OCI-LY3 (cell line): ENCODE data around the gene ERCC2.

Experiments
- H2AFZ ChIP-seq: fragments of 200-600, 300-600 bp; shearing (Covaris generic); 2 replicates; pipeline ENCODE4 v1.6.0; 2014; ENCODE audit warnings: antibody characterized with exemption, low read depth, low read length
- H3K27ac ChIP-seq: fragments of 200-600, 300-600 bp; sonication (generic); 2 replicates; pipeline ENCODE4 v1.5.1; 2014; ENCODE audit warnings: mild to moderate bottlenecking, low read length, moderate library complexity, mixed read lengths
- H3K27me3 ChIP-seq: fragments of 200-600, 300-600 bp; sonication (generic); 2 replicates; pipeline ENCODE4 v1.6.1; 2014; ENCODE audit warnings: low read depth, low read length, mixed read lengths
- H3K36me3 ChIP-seq: fragments of 200-600, 300-600 bp; sonication (generic); replicated peaks from 2 replicates; pipeline ENCODE3; 2014; ENCODE audit warnings: low read depth, low read length, mixed read lengths
- H3K4me1 ChIP-seq: fragments of 300-600, 200-600 bp; sonication (generic); 2 replicates; pipeline ENCODE4 v1.6.1; 2014; ENCODE audit warnings: low read length, mixed read lengths
- H3K4me2 ChIP-seq: fragments of 200-600, 300-600 bp; sonication (generic); 2 replicates; pipeline ENCODE4 v1.6.1; 2014; ENCODE audit warnings: low read length, mixed read lengths
- H3K4me3 ChIP-seq: fragments of 300-600, 200-600 bp; sonication (generic); 2 replicates; pipeline ENCODE4 v1.5.1; 2014; ENCODE audit warnings: antibody characterized with exemption, mild to moderate bottlenecking, low read length, moderate library complexity
- H3K79me2 ChIP-seq: fragments of 300-600, 200-600 bp; shearing (Covaris generic); 2 replicates; pipeline ENCODE4 v1.6.1; 2014; ENCODE audit warnings: mild to moderate bottlenecking, low read length, mixed read lengths
- H3K9ac ChIP-seq: fragments of 300-600, 200-600 bp; shearing (Covaris generic); 2 replicates; pipeline ENCODE4 v1.6.0; 2014; ENCODE audit warnings: mild to moderate bottlenecking, low read length, moderate library complexity
- H3K9me3 ChIP-seq: fragments of 200-600, 300-600 bp; shearing (Covaris generic); 2 replicates; pipeline ENCODE4 v1.6.1; 2014; ENCODE audit warnings: low read length, mixed read lengths; ENCODE audit not compliant: insufficient read depth
- H4K20me1 ChIP-seq: fragments of 200-600, 300-600 bp; sonication (generic); 2 replicates; pipeline ENCODE4 v1.6.1; 2016; ENCODE audit warnings: low read length, mixed read lengths; ENCODE audit not compliant: insufficient read depth
- CTCF ChIP-seq: fragments of 200-600, 300-600 bp; sonication (generic); IDR thresholded peaks from 2 replicates; pipeline ENCODE4 v1.5.1; 2014; ENCODE audit warnings: antibody characterized with exemption, low read length, low read depth
- EZH2phosphoT487 ChIP-seq: fragments of 200-600 bp; shearing (Covaris generic); IDR thresholded peaks from 2 replicates; pipeline ENCODE4 v1.6.1; 2018; ENCODE audit warnings: antibody characterized with exemption, mixed run types, low read depth

The ERCC2 gene

GRCh38 chr19:45352914-45353796 lies 17.2 kb downstream of the ERCC2 start:
- Histone ChIP-seq H3K4me2 (no peak overlapping the region), H3K27me3 (no peaks in the 10 kb centered on the region), H3K4me1 (no peaks in the 10 kb centered on the region), H3K27ac (no peak overlapping the region), H3K79me2 (no peaks in the 10 kb centered on the region), H4K20me1 (no peaks in the 10 kb centered on the region; the same call in 1 of the 2 replicates), H3K9me3 (no peaks in the 10 kb centered on the region), H3K4me3 (no peak overlapping the region), H2AFZ (no peak overlapping the region), H3K36me3 (peaks cover 67% of the 10 kb centered on the region), H3K9ac (no peak overlapping the region)
- TF ChIP-seq EZH2phosphoT487, result no peak
- TF ChIP-seq CTCF, result no peak

- Histone ChIP-seq H3K4me3 (no peak overlapping the region), H3K9ac (no peak overlapping the region), H3K4me1 (no peaks in the 10 kb centered on the region), H3K9me3 (no peaks in the 10 kb centered on the region), H4K20me1 (no peaks in the 10 kb centered on the region; the same call in 1 of the 2 replicates), H3K27me3 (no peaks in the 10 kb centered on the region), H3K4me2 (no peak overlapping the region), H3K27ac (no peak overlapping the region), H2AFZ (no peak overlapping the region), H3K79me2 (no peaks in the 10 kb centered on the region), H3K36me3 (peaks cover 65% of the 10 kb centered on the region)
- TF ChIP-seq CTCF (no peak), EZH2phosphoT487 (no peak)
Measured at GRCh38 chr19:45352471-45352870, 17.9 kb downstream of the ERCC2 start.

GRCh38 chr19:45352062-45352461 lies 18.3 kb downstream of the ERCC2 start:
- Histone ChIP-seq H3K4me2 (no peak overlapping the region), H2AFZ (no peak overlapping the region), H3K9ac (no peak overlapping the region), H3K27ac (no peak overlapping the region), H3K36me3 (peaks cover 61% of the 10 kb centered on the region), H3K27me3 (no peaks in the 10 kb centered on the region), H3K4me3 (no peak overlapping the region), H4K20me1 (no peaks in the 10 kb centered on the region; the same call in 1 of the 2 replicates), H3K4me1 (no peaks in the 10 kb centered on the region), H3K9me3 (no peaks in the 10 kb centered on the region), H3K79me2 (no peaks in the 10 kb centered on the region)
- TF ChIP-seq EZH2phosphoT487 (no peak), CTCF (no peak)

- Histone ChIP-seq H3K9me3 (no peaks in the 10 kb centered on the region), H3K4me1 (no peaks in the 10 kb centered on the region), H3K27me3 (no peaks in the 10 kb centered on the region), H3K9ac (no peak overlapping the region), H3K36me3 (peaks cover 56% of the 10 kb centered on the region), H3K4me2 (no peak overlapping the region), H3K4me3 (no peak overlapping the region), H3K79me2 (no peaks in the 10 kb centered on the region), H2AFZ (no peak overlapping the region), H3K27ac (no peak overlapping the region), H4K20me1 (no peaks in the 10 kb centered on the region; the same call in 1 of the 2 replicates)
- TF ChIP-seq CTCF (no peak), EZH2phosphoT487 (no peak)
Measured at GRCh38 chr19:45351401-45351952, 18.9 kb downstream of the ERCC2 start.
